ENCODE results near the gene GNAI2. TPM values are rescaled to one million over a fixed set of nuclear protein-coding genes. Genes with fewer than 3 reads are reported as not detected.

GNAI2 gene
- polyA plus RNA-seq, 1 of the 3 experiments (the other 2 are of a cell fraction): 649 TPM

DNA sequence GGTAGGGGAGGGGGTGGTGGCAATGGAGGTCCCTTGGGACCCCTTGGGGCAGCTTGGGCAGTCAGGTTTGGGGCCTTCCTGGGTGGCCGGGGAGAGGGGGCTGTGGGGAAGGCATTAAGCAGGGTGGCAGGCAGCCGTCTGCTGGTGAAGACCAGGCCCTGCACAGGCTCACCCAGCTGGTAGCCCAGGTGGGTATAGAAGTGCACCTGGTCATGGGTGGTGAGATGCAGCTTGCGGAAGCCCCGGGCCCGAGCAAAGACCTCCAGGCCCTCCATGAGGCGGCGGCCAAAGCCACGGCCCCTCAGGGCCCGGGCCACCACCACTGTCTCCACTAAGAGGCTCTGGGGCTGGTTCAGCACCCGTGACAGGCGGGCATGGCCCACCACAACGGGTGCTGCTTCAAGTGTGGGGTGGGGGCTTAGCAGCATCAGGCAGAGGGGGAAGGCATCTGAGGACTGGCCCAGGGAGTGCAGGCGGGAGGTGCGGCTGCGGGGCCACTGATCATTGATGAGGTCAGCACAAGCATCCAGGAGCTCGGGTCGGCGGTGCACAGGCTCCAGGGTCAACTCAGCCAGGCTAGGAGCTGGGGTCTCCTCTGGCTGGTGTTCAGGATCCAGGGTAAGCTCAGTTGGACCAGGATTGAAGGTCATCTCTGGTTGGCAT lies 60.8 kb downstream of the GNAI2 start (continued):
- no peak for TF ChIP-seq FOXM1 (IDR thresholded peaks at IDR 0.05; ENCODE audit: low read depth)

DNA sequence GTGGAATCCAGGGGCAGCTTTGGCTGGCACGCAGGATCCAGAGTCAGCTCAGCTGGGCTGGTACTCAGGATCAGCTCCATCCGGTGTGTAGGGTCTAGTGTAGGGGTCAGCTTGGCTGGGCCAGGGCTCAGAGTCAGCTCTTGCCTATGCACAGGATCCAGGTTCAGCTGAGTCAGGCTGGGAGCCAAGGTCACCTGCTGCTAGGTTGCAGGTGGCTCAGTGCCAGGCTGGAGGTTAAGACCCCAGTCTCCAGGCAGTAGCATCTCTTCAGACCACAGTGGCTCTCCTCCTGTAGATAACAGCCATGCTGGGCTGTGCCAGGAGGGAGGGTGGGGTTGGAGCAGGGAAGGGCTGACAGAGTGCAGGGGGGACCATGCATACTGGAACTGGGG lies 61.4 kb downstream of the GNAI2 start:
- no peak overlapping the region for H3K4me2 ChIP-seq
- no peak overlapping the region for H2AFZ ChIP-seq (ENCODE audit: low read depth)
- H3K36me3 ChIP-seq (replicated peaks in 1 of 2; ENCODE audit: control insufficient read depth in 1 of 2, insufficient read depth in 2 of 2, low read length in 1 of 2): peaks cover 0 to 6% of the 10 kb centered on the region in 2 experiments
- POLR2A ChIA-PET: no interaction called here
- no peaks in the 10 kb centered on the region for H3F3A ChIP-seq (replicated peaks; ENCODE audit: insufficient read depth)
- CTCF ChIA-PET: interaction anchor here (1.3 to 3.4 kb wide), 4 partner anchors 19 to 103 kb away, joined by 6 to 16 read pairs (median 9); partner anchors contain the start of gene LSMEM2
- no peak overlapping the region for H3K4me3 ChIP-seq (ENCODE audit: low read depth in 2 of 2, low read length in 1 of 2)
- H3K9ac ChIP-seq: no peak overlapping the region
- 100% methylated on average over 1 of the region's 2 CpGs for WGBS (ENCODE audit: low lambda C conversion rate)
- no peak for DNase-seq
- peaks cover 13 to 33% of the 10 kb centered on the region in 2 experiments; a peak in 3 of 4 replicates for H3K4me1 ChIP-seq (ENCODE audit: control insufficient read depth in 1 of 2, insufficient read depth in 2 of 2, low read depth in 1 of 2, low read length in 1 of 2)
- H3K27ac ChIP-seq (ENCODE audit: low read depth in 2 of 2, low read length in 1 of 2): no peak overlapping the region
- H3K9me2 ChIP-seq: no peaks in the 10 kb centered on the region
- H3K27me3 ChIP-seq (ENCODE audit: insufficient read depth): no peaks in the 10 kb centered on the region
- H3K9me3 ChIP-seq: no peaks in the 10 kb centered on the region
- TF ChIP-seq JUND (IDR thresholded peaks at IDR 0.05) (no peak), SIN3A (IDR thresholded peaks at IDR 0.05; ENCODE audit: borderline replicate concordance, low read depth, low read length) (no peak), RAD21 (IDR thresholded peaks at IDR 0.05; ENCODE audit: low read length) (no peak), FOXM1 (IDR thresholded peaks at IDR 0.05; ENCODE audit: low read depth) (no peak)
- TF ChIP-seq, protein P1, sequence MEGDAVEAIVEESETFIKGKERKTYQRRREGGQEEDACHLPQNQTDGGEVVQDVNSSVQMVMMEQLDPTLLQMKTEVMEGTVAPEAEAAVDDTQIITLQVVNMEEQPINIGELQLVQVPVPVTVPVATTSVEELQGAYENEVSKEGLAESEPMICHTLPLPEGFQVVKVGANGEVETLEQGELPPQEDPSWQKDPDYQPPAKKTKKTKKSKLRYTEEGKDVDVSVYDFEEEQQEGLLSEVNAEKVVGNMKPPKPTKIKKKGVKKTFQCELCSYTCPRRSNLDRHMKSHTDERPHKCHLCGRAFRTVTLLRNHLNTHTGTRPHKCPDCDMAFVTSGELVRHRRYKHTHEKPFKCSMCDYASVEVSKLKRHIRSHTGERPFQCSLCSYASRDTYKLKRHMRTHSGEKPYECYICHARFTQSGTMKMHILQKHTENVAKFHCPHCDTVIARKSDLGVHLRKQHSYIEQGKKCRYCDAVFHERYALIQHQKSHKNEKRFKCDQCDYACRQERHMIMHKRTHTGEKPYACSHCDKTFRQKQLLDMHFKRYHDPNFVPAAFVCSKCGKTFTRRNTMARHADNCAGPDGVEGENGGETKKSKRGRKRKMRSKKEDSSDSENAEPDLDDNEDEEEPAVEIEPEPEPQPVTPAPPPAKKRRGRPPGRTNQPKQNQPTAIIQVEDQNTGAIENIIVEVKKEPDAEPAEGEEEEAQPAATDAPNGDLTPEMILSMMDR (IDR thresholded peaks at IDR 0.05): no peak
- peaks cover 7% of the 10 kb centered on the region; the same call in 1 of the 2 replicates for H3K79me2 ChIP-seq (ENCODE audit: insufficient read depth)
- no peaks in the 10 kb centered on the region for H4K20me1 ChIP-seq (ENCODE audit: insufficient read depth)

DNA sequence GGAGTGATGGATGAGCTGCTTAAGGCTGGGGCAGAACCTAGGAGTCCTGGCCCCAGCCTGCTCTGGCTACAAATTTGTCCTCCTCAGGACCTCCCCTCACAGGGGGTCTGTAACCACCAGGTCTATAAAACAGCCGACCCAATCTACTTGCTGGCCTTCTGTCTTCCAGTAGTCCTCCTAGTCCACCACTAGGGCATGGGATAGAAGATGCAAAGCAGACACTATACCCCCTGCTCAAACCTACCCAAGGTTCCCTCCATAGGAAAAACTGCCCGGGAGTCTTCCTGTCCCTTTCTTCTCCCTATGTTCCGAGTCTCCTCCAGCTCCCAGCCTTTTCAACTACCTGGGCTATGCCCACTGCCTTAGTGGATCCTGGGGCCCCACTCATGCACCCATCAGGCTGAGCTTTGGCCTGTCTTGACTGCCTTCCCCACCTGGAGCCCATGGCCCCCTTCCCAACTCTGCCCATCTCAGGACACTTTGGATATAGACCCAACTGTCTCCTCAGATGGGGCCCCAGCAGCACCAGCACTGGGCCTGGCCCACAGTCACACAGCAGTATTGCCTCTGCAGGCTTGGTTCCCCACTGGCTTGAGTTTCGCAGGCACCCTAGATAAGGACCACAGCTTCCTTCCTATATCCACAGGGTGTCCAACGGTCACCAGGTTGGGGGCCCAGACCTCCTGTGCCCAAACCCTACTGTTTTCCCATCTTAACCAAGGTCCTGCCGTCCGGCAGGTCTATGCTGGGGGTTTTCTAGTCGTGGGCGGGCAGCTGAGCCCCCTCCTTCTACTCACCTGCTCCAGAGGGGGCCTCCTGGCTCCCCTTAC lies 62.1 kb downstream of the GNAI2 start:
- DNase-seq: peak; percentile 42
- no peak for TF ChIP-seq EP300 (IDR thresholded peaks at IDR 0.05; ENCODE audit: borderline replicate concordance in 1 of 2, low read depth in 1 of 2, low read length in 1 of 2)
- TF ChIP-seq, protein P1 (IDR thresholded peaks at IDR 0.05): 0 out of 2 replicates have a peak, but pooled peaks have one; percentile 23
- no peaks in the 10 kb centered on the region for H4K20me1 ChIP-seq (ENCODE audit: insufficient read depth)
- POLR2A ChIA-PET: no interaction called here
- peaks cover 7% of the 10 kb centered on the region; the same call in 1 of the 2 replicates for H3K79me2 ChIP-seq (ENCODE audit: insufficient read depth)
- CTCF ChIA-PET: interaction anchor here (0.6 to 7.7 kb wide), 9 partner anchors 20 to 253 kb away, joined by 3 to 45 read pairs (median 7); partner anchors contain the start of gene LSMEM2
- H3K27me3 ChIP-seq (ENCODE audit: insufficient read depth): no peaks in the 10 kb centered on the region
- H3F3A ChIP-seq (replicated peaks; ENCODE audit: insufficient read depth): no peaks in the 10 kb centered on the region
- no peaks in the 10 kb centered on the region for H3K9me2 ChIP-seq
- peak overlapping the region; percentile 62 to 84; a peak in 2 of 4 replicates for H3K27ac ChIP-seq (ENCODE audit: low read depth in 2 of 2, low read length in 1 of 2)
- peaks cover 0 to 6% of the 10 kb centered on the region in 2 experiments for H3K36me3 ChIP-seq (replicated peaks in 1 of 2; ENCODE audit: control insufficient read depth in 1 of 2, insufficient read depth in 2 of 2, low read length in 1 of 2)
- peaks cover 10 to 34% of the 10 kb centered on the region in 2 experiments; a peak in 2 of 4 replicates for H3K4me1 ChIP-seq (ENCODE audit: control insufficient read depth in 1 of 2, insufficient read depth in 2 of 2, low read depth in 1 of 2, low read length in 1 of 2)
- H3K4me3 ChIP-seq (ENCODE audit: low read depth in 2 of 2, low read length in 1 of 2): peak overlapping the region; percentile 84 to 87
- no peaks in the 10 kb centered on the region for H3K9me3 ChIP-seq
- WGBS (ENCODE audit: low lambda C conversion rate): 75% methylated on average over 5 of the region's 9 CpGs
- peak overlapping the region; percentile 79 for H3K9ac ChIP-seq
- peak overlapping the region; percentile 98; the same call in 1 of the 2 replicates for H2AFZ ChIP-seq (ENCODE audit: low read depth)
- peak overlapping the region; percentile 95 for H3K4me2 ChIP-seq
